NCI-H1694 (cell line): Measurements from ENCODE around the gene HOXC6.

ENCODE experiments used
- DNase-seq: peaks from one replicate; lab custom pipeline; 2025; lab: John Stamatoyannopoulos, UW

The HOXC6 gene

GRCh38 chr12:54016051-54016450, 12.2 kb upstream of the HOXC6 start:
- DNase-seq, result no peak

- peak; percentile 49 for DNase-seq
These were observed 11.7 kb upstream of the HOXC6 start for GRCh38 chr12:54016478-54016964.

GRCh38 chr12:54017027-54017788, 11.0 kb upstream of the HOXC6 start:
- peak; percentile 65 for DNase-seq

- peak; percentile 92 for DNase-seq
These were observed 10.3 kb upstream of the HOXC6 start for GRCh38 chr12:54017878-54018467.

GRCh38 chr12:54018468-54018984, 9.7 kb upstream of the HOXC6 start:
- peak; percentile 57 for DNase-seq

GRCh38 chr12:54019091-54019811, 9.0 kb upstream of the HOXC6 start:
- no peak for DNase-seq

GRCh38 chr12:54019924-54020590, 8.2 kb upstream of the HOXC6 start:
- DNase-seq, result no peak

GRCh38 chr12:54020591-54021405, 7.4 kb upstream of the HOXC6 start:
- no peak for DNase-seq

- no peak for DNase-seq
These were observed 6.7 kb upstream of the HOXC6 start for GRCh38 chr12:54021432-54022013.

GRCh38 chr12:54022960-54023884, 5.0 kb upstream of the HOXC6 start:
- DNase-seq, result no peak

GRCh38 chr12:54024127-54024526, 4.1 kb upstream of the HOXC6 start:
- DNase-seq, result no peak

- DNase-seq, result no peak
These were observed 3.5 kb upstream of the HOXC6 start for GRCh38 chr12:54024581-54025305.

- no peak for DNase-seq
These were observed 2.5 kb upstream of the HOXC6 start for GRCh38 chr12:54025499-54026405.

- no peak for DNase-seq
These were observed 1.4 kb upstream of the HOXC6 start for GRCh38 chr12:54026640-54027441.

- DNase-seq, result no peak
These were observed 826 bp upstream of the HOXC6 start for GRCh38 chr12:54027442-54027786.

- DNase-seq, result no peak
These were observed 1.5 kb downstream of the HOXC6 start for GRCh38 chr12:54029529-54030441.
